GM21619 (cell line): ENCODE measurements around the gene COL4A1.

Source experiments
- ATAC-seq: cut with Tn5 transposase; IDR thresholded peaks from one replicate; pipeline ENCODE4 v1.9.1; 2021; ENCODE audit not compliant: unreplicated experiment

COL4A1 gene

GRCh38 chr13:110138010-110138699, 168.8 kb downstream of the COL4A1 start:
- peak; percentile 64 for ATAC-seq

- ATAC-seq = peak; percentile 79
Observed at GRCh38 chr13:110137680-110138009, 169.3 kb downstream of the COL4A1 start.

GRCh38 chr13:110136660-110137585, 170.0 kb downstream of the COL4A1 start:
- ATAC-seq = no peak

GRCh38 chr13:110135977-110136597, 170.9 kb downstream of the COL4A1 start:
- no peak for ATAC-seq

GRCh38 chr13:110134801-110135200, 172.2 kb downstream of the COL4A1 start:
- ATAC-seq = no peak

- ATAC-seq = no peak
Observed at GRCh38 chr13:110133425-110134235, 173.3 kb downstream of the COL4A1 start.

- ATAC-seq = no peak
Observed at GRCh38 chr13:110132225-110132982, 174.6 kb downstream of the COL4A1 start.

GRCh38 chr13:110131424-110131823, 175.5 kb downstream of the COL4A1 start:
- no peak for ATAC-seq

- no peak for ATAC-seq
Observed at GRCh38 chr13:110130431-110130830, 176.5 kb downstream of the COL4A1 start.

GRCh38 chr13:110129539-110130186, 177.3 kb downstream of the COL4A1 start:
- no peak for ATAC-seq

GRCh38 chr13:110129076-110129475, 177.9 kb downstream of the COL4A1 start:
- ATAC-seq = no peak

- ATAC-seq = no peak
Observed at GRCh38 chr13:110128546-110128945, 178.4 kb downstream of the COL4A1 start.

- no peak for ATAC-seq
Observed at GRCh38 chr13:110127986-110128511, 178.9 kb downstream of the COL4A1 start.

GRCh38 chr13:110126391-110126961, 180.5 kb downstream of the COL4A1 start:
- no peak for ATAC-seq

GRCh38 chr13:110125613-110126272, 181.2 kb downstream of the COL4A1 start:
- ATAC-seq = no peak

GRCh38 chr13:110125157-110125556, 181.8 kb downstream of the COL4A1 start:
- no peak for ATAC-seq

- ATAC-seq = no peak
Observed at GRCh38 chr13:110124201-110124940, 182.6 kb downstream of the COL4A1 start.
